ENCODE measurements around the gene CTXN1. TPM values are rescaled to one million over a fixed set of nuclear protein-coding genes. Genes with fewer than 3 reads are reported as not detected.
"Not testable (repeated sequence)": the region's sequence is repeated elsewhere in the genome, so short reads cannot be mapped to it uniquely, and the experiment has no call there.

The CTXN1 gene
- polyA plus RNA-seq, 3 donors from 2014 or later: not detected

GRCh38 chr19:7934766-7935165 lies 8.8 kb upstream of the CTXN1 start:
- peaks cover 3 to 14% (median 3%) of the 10 kb centered on the region in 3 donors for H3K36me3 Mint-ChIP-seq
- H3K9me3 Mint-ChIP-seq: no peaks in the 10 kb centered on the region
- peaks cover 3 to 6% of the 10 kb centered on the region in 2 donors for H3K4me1 Mint-ChIP-seq
- H3K27ac Mint-ChIP-seq: no peak overlapping the region
- H3K4me3 Mint-ChIP-seq: no peak overlapping the region
- peaks cover 0 to 2% (median 1%) of the 10 kb centered on the region in 3 donors for H3K27me3 Mint-ChIP-seq (ENCODE audit: low read depth in 3 of 3)
- no peak for DNase-seq

- H3K27ac Mint-ChIP-seq: peak overlapping the region in 1 of 6 donors; percentile 67
- H3K27me3 Mint-ChIP-seq (ENCODE audit: low read depth in 3 of 3): peaks cover 0 to 2% (median 1%) of the 10 kb centered on the region in 3 donors
- DNase-seq: no peak
- no peak overlapping the region for H3K4me3 Mint-ChIP-seq
- H3K36me3 Mint-ChIP-seq: peaks cover 3 to 14% (median 3%) of the 10 kb centered on the region in 3 donors
- H3K9me3 Mint-ChIP-seq: no peaks in the 10 kb centered on the region
- peaks cover 5% of the 10 kb centered on the region in 2 donors for H3K4me1 Mint-ChIP-seq
Observed at GRCh38 chr19:7933828-7934725, 8.1 kb upstream of the CTXN1 start.

DNA sequence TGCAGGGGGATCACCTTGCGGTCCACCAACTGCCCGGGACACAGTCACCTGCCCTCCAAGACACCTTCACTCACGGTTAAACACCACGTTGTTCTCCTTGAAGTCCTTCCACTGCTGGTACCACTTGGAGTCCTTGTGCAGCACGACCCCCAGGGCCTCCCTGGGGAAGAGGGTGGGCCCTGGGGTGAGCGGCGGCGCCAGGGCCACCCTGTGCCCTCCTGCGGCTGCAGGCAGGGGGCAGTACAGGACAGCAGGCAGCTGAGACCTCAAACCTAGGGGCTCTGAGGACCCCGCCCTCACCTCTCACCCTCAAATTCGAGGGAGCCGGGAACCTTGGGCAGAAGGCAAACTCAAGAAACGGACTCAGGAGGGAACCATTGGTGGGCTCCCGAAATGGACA lies 7.5 kb upstream of the CTXN1 start:
- no peak for DNase-seq
- H3K36me3 Mint-ChIP-seq: peaks cover 0 to 9% (median 0%) of the 10 kb centered on the region in 3 donors
- H3K4me3 Mint-ChIP-seq: no peak overlapping the region
- H3K4me1 Mint-ChIP-seq: peaks cover 2 to 3% of the 10 kb centered on the region in 2 donors
- peaks cover 0 to 2% (median 1%) of the 10 kb centered on the region in 3 donors for H3K27me3 Mint-ChIP-seq (ENCODE audit: low read depth in 3 of 3)
- H3K27ac Mint-ChIP-seq: no peak overlapping the region
- no peaks in the 10 kb centered on the region for H3K9me3 Mint-ChIP-seq

- Mint-ChIP-seq H3K27ac (no peak overlapping the region), H3K9me3 (no peaks in the 10 kb centered on the region), H3K4me3 (no peak overlapping the region), H3K4me1 (peaks cover 5% of the 10 kb centered on the region in 2 donors), H3K27me3 (ENCODE audit: low read depth in 3 of 3) (peaks cover 0 to 3% (median 1%) of the 10 kb centered on the region in 3 donors), H3K36me3 (peaks cover 0 to 9% (median 0%) of the 10 kb centered on the region in 3 donors)
- DNase-seq: no peak
Observed at GRCh38 chr19:7932930-7933300, 7.0 kb upstream of the CTXN1 start.

DNA sequence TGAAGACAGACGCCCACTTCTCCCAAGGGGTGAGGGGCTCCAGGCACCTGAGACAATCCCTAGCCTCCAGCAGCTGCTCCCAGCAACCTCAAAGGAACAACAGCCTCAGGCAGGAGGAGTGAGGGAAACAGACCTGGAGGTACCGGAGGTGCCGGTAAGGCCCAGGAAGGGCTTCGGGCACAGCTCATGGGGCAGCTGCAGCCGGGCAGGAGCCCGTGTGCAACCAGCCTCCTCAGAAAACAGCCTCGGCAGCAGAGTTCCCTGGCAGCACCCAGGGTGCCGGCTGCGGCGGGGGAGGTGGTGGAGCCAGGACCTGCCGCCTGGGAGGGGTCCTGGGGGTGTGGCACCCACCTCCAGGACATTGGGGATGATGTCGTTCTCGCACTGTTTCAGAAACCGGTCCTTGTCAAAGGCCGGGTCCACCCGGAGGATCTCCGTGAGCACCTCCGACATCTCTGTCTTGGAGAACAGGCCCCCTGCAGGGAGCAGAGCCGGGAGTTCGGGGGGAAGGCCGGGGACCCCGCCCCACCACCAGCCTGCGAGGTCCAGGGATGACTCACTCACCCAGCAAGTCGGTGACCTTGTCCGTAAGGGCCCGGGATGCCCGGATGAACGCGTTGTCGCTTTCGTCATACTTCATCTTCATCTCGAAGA lies 6.5 kb upstream of the CTXN1 start:
- Mint-ChIP-seq H3K27me3 (ENCODE audit: low read depth in 3 of 3) (peaks cover 0 to 3% (median 1%) of the 10 kb centered on the region in 3 donors), H3K4me1 (peaks cover 5% of the 10 kb centered on the region in 2 donors), H3K4me3 (no peak overlapping the region), H3K36me3 (peaks cover 0 to 9% (median 0%) of the 10 kb centered on the region in 3 donors), H3K27ac (no peak overlapping the region), H3K9me3 (no peaks in the 10 kb centered on the region)
- no peak for DNase-seq

DNA sequence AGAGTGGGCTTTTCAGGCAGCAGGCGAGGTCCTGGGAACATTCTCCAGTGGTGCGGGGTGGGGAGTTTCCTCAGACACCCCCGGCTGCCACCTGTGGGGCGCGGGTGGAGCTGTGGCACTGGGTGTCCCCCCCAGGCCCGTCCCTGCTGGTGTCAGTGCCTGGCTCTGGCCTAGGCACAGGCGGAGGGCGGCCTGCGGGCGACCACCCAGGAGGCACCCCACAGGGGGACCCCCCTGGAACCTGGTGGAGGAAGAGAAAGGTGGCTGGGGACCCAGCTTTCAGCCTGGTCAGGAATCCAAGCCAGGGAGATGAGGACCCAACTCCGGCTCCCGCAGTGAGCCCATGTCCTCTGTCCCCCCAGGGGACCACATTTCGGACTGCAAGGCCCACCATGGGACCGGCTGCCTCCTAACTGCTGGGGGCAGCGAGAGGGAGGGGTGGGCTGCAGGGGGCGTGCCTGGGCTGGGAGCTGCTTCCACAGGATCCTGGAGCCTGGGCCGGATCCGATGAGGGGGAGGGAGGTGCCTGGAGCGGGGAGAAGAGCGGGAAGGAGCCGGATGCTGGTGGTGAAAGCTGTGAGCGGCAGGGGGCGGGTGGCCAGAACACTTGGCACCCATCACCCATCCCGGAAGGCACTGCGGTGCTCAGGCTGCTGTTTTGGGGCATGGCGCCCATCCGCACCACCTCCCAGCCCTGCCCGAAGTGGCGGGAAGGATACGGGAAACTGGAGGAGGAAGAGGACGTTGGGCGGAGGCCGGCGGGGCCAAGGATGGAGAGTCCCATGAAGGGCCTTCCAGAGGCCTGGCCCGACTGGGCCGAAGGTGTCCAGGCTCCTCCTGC lies 5.5 kb upstream of the CTXN1 start:
- Mint-ChIP-seq H3K27me3 (ENCODE audit: low read depth in 3 of 3) (peaks cover 0 to 3% (median 1%) of the 10 kb centered on the region in 3 donors), H3K36me3 (peaks cover 0 to 8% (median 0%) of the 10 kb centered on the region in 3 donors), H3K27ac (no peak overlapping the region), H3K4me3 (no peak overlapping the region), H3K9me3 (no peaks in the 10 kb centered on the region), H3K4me1 (peaks cover 5 to 7% of the 10 kb centered on the region in 2 donors)
- no peak for DNase-seq

DNA sequence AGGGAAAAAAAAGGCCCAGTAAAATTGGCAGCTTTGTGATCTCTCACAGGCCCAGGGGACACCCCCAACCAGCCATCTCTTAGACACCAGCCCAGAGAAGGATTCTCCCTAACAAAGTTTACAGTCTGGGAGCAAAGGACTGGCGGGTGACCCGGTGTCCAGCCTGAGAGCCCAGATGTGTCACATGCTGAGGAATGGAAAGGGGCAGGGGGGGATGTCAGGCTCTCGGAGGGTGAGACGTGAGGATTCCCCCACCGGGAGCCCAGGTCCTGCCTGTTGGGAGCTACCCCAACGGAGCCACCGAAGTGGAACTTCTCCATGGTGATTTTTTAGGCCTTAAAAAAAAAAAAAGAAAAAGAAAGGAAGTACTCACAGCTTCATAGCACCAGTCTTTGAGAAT lies 4.8 kb upstream of the CTXN1 start:
- peaks cover 5 to 8% of the 10 kb centered on the region in 2 donors for H3K4me1 Mint-ChIP-seq
- no peak for DNase-seq
- peaks cover 0 to 5% (median 2%) of the 10 kb centered on the region in 3 donors for H3K27me3 Mint-ChIP-seq (ENCODE audit: low read depth in 3 of 3)
- no peak overlapping the region for H3K4me3 Mint-ChIP-seq
- H3K27ac Mint-ChIP-seq: no peak overlapping the region
- peaks cover 0 to 5% (median 0%) of the 10 kb centered on the region in 3 donors for H3K36me3 Mint-ChIP-seq
- no peaks in the 10 kb centered on the region for H3K9me3 Mint-ChIP-seq

- not testable (repeated sequence) for H3K27ac Mint-ChIP-seq; H3K27me3 Mint-ChIP-seq (ENCODE audit: low read depth in 3 of 3); H3K9me3 Mint-ChIP-seq; H3K4me3 Mint-ChIP-seq; H3K4me1 Mint-ChIP-seq; DNase-seq; H3K36me3 Mint-ChIP-seq
Observed at GRCh38 chr19:7930030-7930429, 4.1 kb upstream of the CTXN1 start.

DNA sequence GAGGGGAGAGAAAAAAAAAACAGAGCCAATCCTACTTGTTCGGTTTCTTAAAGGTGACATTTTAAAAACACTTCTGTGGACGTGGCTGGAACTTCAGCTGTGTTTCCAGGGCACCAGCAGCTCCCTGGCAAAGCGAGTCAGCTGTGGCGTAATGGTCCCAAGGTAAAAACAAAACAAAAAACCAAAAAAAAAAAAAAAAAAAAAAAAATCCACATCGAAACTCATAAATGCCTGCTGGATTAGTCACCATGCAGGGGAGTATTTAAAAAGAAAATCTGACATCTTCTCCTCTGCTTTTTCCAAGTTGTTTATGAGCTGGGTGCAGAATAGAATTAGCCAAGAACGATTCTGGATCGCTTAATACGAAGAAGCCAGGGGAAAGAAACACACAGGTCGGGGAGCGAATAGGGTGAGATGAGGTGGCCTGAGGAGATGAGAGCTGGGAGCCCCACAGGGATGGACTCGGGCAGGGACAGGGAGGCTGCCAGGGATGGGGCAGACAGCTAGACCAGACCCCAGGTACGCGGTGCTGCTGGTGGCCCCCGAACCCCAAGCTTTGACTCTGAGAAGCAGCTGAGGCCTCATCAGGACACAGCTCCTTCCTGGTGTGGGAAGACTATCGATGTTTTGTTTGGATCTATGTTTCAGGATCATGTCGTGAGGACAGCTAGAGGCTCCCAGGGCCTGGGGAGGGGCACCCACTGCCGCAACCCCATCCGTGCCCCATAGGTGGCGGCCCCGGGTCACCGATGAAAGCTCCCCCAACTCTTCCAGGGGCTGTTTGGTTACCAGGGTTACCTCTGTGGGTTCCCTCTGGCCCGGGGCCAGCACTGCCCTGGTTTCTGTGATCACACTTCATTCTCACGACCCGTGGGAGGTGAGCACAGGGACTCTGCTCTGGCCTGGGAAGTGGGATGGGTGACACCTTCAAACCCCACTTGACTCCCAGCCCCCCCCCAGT lies 3.1 kb upstream of the CTXN1 start:
- peaks cover 5 to 7% (median 6%) of the 10 kb centered on the region in 3 donors for H3K27me3 Mint-ChIP-seq (ENCODE audit: low read depth in 3 of 3)
- H3K4me3 Mint-ChIP-seq: no peak overlapping the region
- H3K9me3 Mint-ChIP-seq: no peaks in the 10 kb centered on the region
- H3K36me3 Mint-ChIP-seq: peaks cover 0 to 5% (median 0%) of the 10 kb centered on the region in 3 donors
- H3K4me1 Mint-ChIP-seq: peaks cover 5 to 10% of the 10 kb centered on the region in 2 donors
- H3K27ac Mint-ChIP-seq: peak overlapping the region in 4 of 6 donors; percentile 35 to 67 (median 45)
- peak; percentile 71 to 78 (median 73) for DNase-seq

GRCh38 chr19:7928334-7928706 lies 2.4 kb upstream of the CTXN1 start:
- Mint-ChIP-seq H3K9me3 (no peaks in the 10 kb centered on the region), H3K4me1 (peaks cover 5 to 10% of the 10 kb centered on the region in 2 donors), H3K4me3 (peak overlapping the region in 2 of 5 donors; percentile 33 to 42), H3K27ac (peak overlapping the region in 3 of 6 donors; percentile 48 to 69 (median 65)), H3K27me3 (ENCODE audit: low read depth in 3 of 3) (peaks cover 5 to 11% (median 6%) of the 10 kb centered on the region in 3 donors), H3K36me3 (peaks cover 0 to 5% (median 0%) of the 10 kb centered on the region in 3 donors)
- DNase-seq: no peak

- H3K4me3 Mint-ChIP-seq: no peak overlapping the region
Observed at GRCh38 chr19:7927605-7928333, 1.8 kb upstream of the CTXN1 start.

More at GRCh38 chr19:7927605-7928333, 1.8 kb upstream of the CTXN1 start:
- peaks cover 5 to 12% (median 6%) of the 10 kb centered on the region in 3 donors for H3K27me3 Mint-ChIP-seq (ENCODE audit: low read depth in 3 of 3)
- H3K4me1 Mint-ChIP-seq: peaks cover 5 to 13% of the 10 kb centered on the region in 2 donors
- DNase-seq: no peak
- no peaks in the 10 kb centered on the region for H3K9me3 Mint-ChIP-seq
- peaks cover 0 to 5% (median 0%) of the 10 kb centered on the region in 3 donors for H3K36me3 Mint-ChIP-seq
- H3K27ac Mint-ChIP-seq: peak overlapping the region in 1 of 6 donors; percentile 55

Data from immature natural killer cell (primary cell).